K562 (cell line): Measurements from ENCODE around the gene MB21D2. TPM values are rescaled to one million over a fixed set of nuclear protein-coding genes. Genes with fewer than 3 reads are reported as not detected.

Experiments used
- ATAC-seq: fragments of 200-7000 bp; cut with Tn5 transposase; 3 replicates; pipeline ENCODE4 v1.9.1; 2020; ENCODE audit warnings: moderate library complexity
- BruUV-seq: library from RNA; stranded (reverse); fragments of 400-500 nt; replicated peaks from 2 replicates; lab custom pipeline; 2021; lab: Mats Ljungman, UMichigan
- CTCF ChIA-PET: fragments of 300-600 bp; formaldehyde crosslinking; extraction: SDS; loops from one replicate; lab custom pipeline; 2021; ENCODE audit warnings: low intra/inter-chr PET ratio; lab: Yijun Ruan, JAX
- POLR2A ChIA-PET: fragments of 300-600, 350-650 bp; sonication (Branson Sonifier 250); formaldehyde crosslinking; extraction: SDS; loops from one replicate; lab custom pipeline; 2021; ENCODE audit warnings: antibody characterized with exemption, inconsistent platforms; lab: Yijun Ruan, JAX
- DNase-seq, 4 experiments: peaks; one replicate each; pipeline versions ENCODE4 v3.0.0 to v3.0.0-alpha.2; 2011 to 2018; ENCODE audit warnings: low spot score in 3 of 4, mixed read lengths in 3 of 4; ENCODE audit errors: extremely low read depth in 1 of 4
- FAIRE-seq: peaks from 2 replicates; lab custom pipeline; 2011; peaks lifted over from hg19 to GRCh38; lab: Jason Lieb, UNC
- H2AFZ ChIP-seq: 2 replicates; pipeline ENCODE4 v1.6.0; 2011; ENCODE audit warnings: low read depth, low read length, control low read depth, inconsistent platforms
- H3K27ac ChIP-seq: fragments of 200-600 bp; 3 replicates; pipeline ENCODE4 v1.8.0; 2011; ENCODE audit warnings: low read depth, mild to moderate bottlenecking, control low read depth, inconsistent platforms, low read length, moderate library complexity, mixed read lengths; ENCODE audit errors: extremely low read depth
- H3K27me3 ChIP-seq, 2 experiments: fragments of 300-600 bp in 1 of 2; 2 replicates in 1 of 2; 3 replicates in 1 of 2; pipeline versions ENCODE4 v1.6.0 to v1.8.0; 2011; ENCODE audit warnings: inconsistent platforms in 2 of 2, low read length in 2 of 2, mild to moderate bottlenecking in 1 of 2, mixed read lengths in 1 of 2, moderate library complexity in 1 of 2; ENCODE audit not compliant: control insufficient read depth in 2 of 2, insufficient read depth in 2 of 2
- H3K36me3 ChIP-seq: fragments of 300-600 bp; 3 replicates; pipeline ENCODE4 v1.8.0; 2011; ENCODE audit warnings: mild to moderate bottlenecking, low read length, inconsistent platforms; ENCODE audit not compliant: control insufficient read depth, insufficient read depth
- H3K4me1 ChIP-seq, 2 experiments: fragments of 200-600 bp in 1 of 2; replicated peaks in 1 of 2; 2 replicates in 1 of 2; 3 replicates in 1 of 2; pipeline versions ENCODE4 v1.5.1 to v1.8.0; 2011; ENCODE audit warnings: inconsistent platforms in 2 of 2, low read length in 2 of 2, mild to moderate bottlenecking in 1 of 2, mixed read lengths in 1 of 2, moderate library complexity in 1 of 2; ENCODE audit not compliant: control insufficient read depth in 2 of 2, insufficient read depth in 2 of 2
- H3K4me2 ChIP-seq: 2 replicates; pipeline ENCODE4 v1.6.1; 2011; ENCODE audit warnings: low read length, control low read depth, inconsistent platforms, mixed read lengths; ENCODE audit not compliant: insufficient read depth
- H3K4me3 ChIP-seq: fragments of 200-600 bp; sonication (generic), shearing (Covaris generic); 2 replicates; pipeline ENCODE4 v1.5.1; 2016; ENCODE audit warnings: control low read depth, inconsistent platforms
- H3K79me2 ChIP-seq: fragments of 200-600 bp; 3 replicates; pipeline ENCODE4 v1.8.0; 2011; ENCODE audit warnings: low read length, inconsistent platforms; ENCODE audit not compliant: control insufficient read depth, insufficient read depth
- H3K9ac ChIP-seq, 2 experiments: 2 replicates each; pipeline versions ENCODE4 v1.6.0 to v1.6.1; 2011; ENCODE audit warnings: low read depth in 2 of 2, low read length in 2 of 2, control low read depth in 1 of 2, inconsistent platforms in 1 of 2, mild to moderate bottlenecking in 1 of 2, mixed read lengths in 1 of 2; ENCODE audit not compliant: insufficient read depth in 1 of 2
- H3K9me1 ChIP-seq: one replicate; pipeline ENCODE4 v1.6.0; 2011; ENCODE audit warnings: inconsistent platforms, mild to moderate bottlenecking, low read length, moderate library complexity; ENCODE audit not compliant: control insufficient read depth, insufficient read depth
- H3K9me3 ChIP-seq: replicated peaks from 2 replicates; pipeline ENCODE4 v1.5.1; 2011; ENCODE audit warnings: low read depth, low read length, inconsistent platforms; ENCODE audit not compliant: control insufficient read depth, insufficient read depth
- H4K20me1 ChIP-seq: replicated peaks from 2 replicates; pipeline ENCODE4 v1.6.1; 2011; ENCODE audit warnings: low read length, inconsistent platforms, mixed read lengths; ENCODE audit not compliant: control insufficient read depth, insufficient read depth
- ETS1 ChIP-seq: conservative IDR thresholded peaks from 2 replicates; pipeline ENCODE4 v1.6.1; 2011; ENCODE audit warnings: low read depth, mild to moderate bottlenecking, low read length; ENCODE audit not compliant: control insufficient read depth
- ETV5 ChIP-seq: sonication (generic); formaldehyde crosslinking; IDR thresholded peaks from 2 replicates; pipeline ENCODE4 v1.4.0; 2020; ENCODE audit warnings: low read depth, mild to moderate bottlenecking, missing genetic modification reagents
- GATA2 ChIP-seq: sonication (generic); formaldehyde crosslinking; IDR thresholded peaks from 2 replicates; pipeline ENCODE4 v1.4.0; 2020; ENCODE audit warnings: mild to moderate bottlenecking, missing genetic modification reagents
- TRIM24 ChIP-seq, 2 experiments: fragments of 450-650 bp; IDR thresholded peaks; 2 replicates each; pipeline ENCODE4 v1.6.1; 2016
- ZNF232 ChIP-seq: sonication (generic); formaldehyde crosslinking; IDR thresholded peaks from 2 replicates; pipeline ENCODE4 v1.8.0; 2022; ENCODE audit warnings: mild to moderate bottlenecking, missing genetic modification reagents
- ZNF436 ChIP-seq: fragments of 250-450, 450-650 bp; sonication (Bioruptor Pico); formaldehyde crosslinking; IDR thresholded peaks from 2 replicates; pipeline ENCODE4 v1.7.0; 2020; ENCODE audit warnings: mild to moderate bottlenecking
- WGBS: fragments of 100-300 bp; shearing (Covaris generic); methylation state at CpG from one replicate; pipeline ENCODE4 v1.1.6; 2016; ENCODE audit warnings: low coverage, mixed read lengths; ENCODE audit not compliant: insufficient coverage; ENCODE audit errors: missing lambda C conversion rate; 5-methylcytosine and 5-hydroxymethylcytosine counted together
- in situ Hi-C: fragments of 300-500 bp; cut with MboI; formaldehyde crosslinking; loops from 4 replicates; pipeline ENCODE4 v1.15.0; 2018; ENCODE audit warnings: inconsistent platforms, mixed read lengths
- intact Hi-C: fragments of 100-400 bp; cut with micrococcal nuclease; formaldehyde crosslinking; loops from 2 replicates; pipeline ENCODE4 v1.14.2; 2022
- polyA plus RNA-seq, 8 experiments: library from polyadenylated mRNA; depleted of rRNA in 4 of 8; stranded (reverse) in 5 of 8; unstranded in 3 of 8; fragments of >200 nt; fragmentation: Nextera tagmentation in 2 of 8; fragmentation: Illumina TruSeq in 1 of 8; extraction: Ambion mirVana in 2 of 8; extraction: Trizol in 1 of 8; gene quantifications; 2 replicates each; pipeline versions ENCODE4 v1.2.1 to v1.2.3, GENCODE V29; 2011 to 2014; ENCODE audit warnings: inconsistent platforms in 1 of 8, missing spikeins in 1 of 8
- total RNA-seq, 7 experiments: library from RNA; depleted of rRNA in 6 of 7; stranded (reverse); fragments of >200 nt in 6 of 7; fragmentation: Illumina TruSeq in 2 of 7; extraction: Trizol in 2 of 7; gene quantifications; 2 replicates each; pipeline versions ENCODE4 v1.2.1 to v1.2.3, GENCODE V29; 2011 to 2021; ENCODE audit warnings: low replicate concordance in 1 of 7

MB21D2 gene
- total and polyA plus RNA-seq, 9 of the 15 experiments (the other 6 are each of a cell fraction or from before 2014, with no cell fraction given) = 0.01 TPM; not detected in 8

GRCh38 chr3:192795021-192795420, 122.6 kb downstream of the MB21D2 start:
- TF ChIP-seq ZNF232 (CRISPR knock-in tag) (no peak), TRIM24 (IDR thresholded peaks at IDR 0.05) (no peak), ZNF436 (no peak), ETS1 (no peak), ETV5 (CRISPR knock-in tag) (no peak), GATA2 (CRISPR knock-in tag) (no peak)
- H3K4me3 ChIP-seq = no peak overlapping the region
- no peaks in the 10 kb centered on the region for H3K9me1 ChIP-seq
- H3K9ac ChIP-seq = no peak overlapping the region
- no peaks in the 10 kb centered on the region for H3K9me3 ChIP-seq
- ATAC-seq (no peak), FAIRE-seq (no peak), DNase-seq (no peak)
- no peaks in the 10 kb centered on the region for H4K20me1 ChIP-seq
- 0% methylated on average over 6 of the region's 6 CpGs for WGBS
- POLR2A ChIA-PET = no interaction called here
- H3K36me3 ChIP-seq = no peaks in the 10 kb centered on the region
- BruUV-seq = no TSS peak
- intact Hi-C loops = no loop called here
- H3K27ac ChIP-seq = no peak overlapping the region
- in situ Hi-C loops = no loop called here
- H3K4me2 ChIP-seq = no peak overlapping the region
- CTCF ChIA-PET = no interaction called here
- no peak overlapping the region for H2AFZ ChIP-seq
- H3K79me2 ChIP-seq = no peaks in the 10 kb centered on the region
- no peaks in the 10 kb centered on the region for H3K4me1 ChIP-seq
- H3K27me3 ChIP-seq = no peaks in the 10 kb centered on the region
